B cell (primary cell): ENCODE data around the gene GPRASP1. TPM values are rescaled to one million over a fixed set of nuclear protein-coding genes. Genes with fewer than 3 reads are reported as not detected.

ENCODE experiments used
- ATAC-seq: fragments of 200-7000 bp; cut with Tn5 transposase; one replicate; pipeline ENCODE4 v1.10.0; 2021; ENCODE audit warnings: low read depth, mild to moderate bottlenecking, moderate number of reproducible peaks, moderate library complexity
- CTCF ChIA-PET: fragments of 350-600 bp; sonication (Branson Sonifier 250); formaldehyde crosslinking; loops from one replicate; lab custom pipeline; 2021; ENCODE audit warnings: antibody characterized with exemption, inconsistent platforms; lab: Charles Lee
- POLR2A ChIA-PET: fragments of 350-600 bp; sonication (Branson Sonifier 250); formaldehyde crosslinking; loops from one replicate; lab custom pipeline; 2021; ENCODE audit warnings: antibody characterized with exemption; lab: Charles Lee
- DNase-seq: peaks from one replicate; pipeline ENCODE4 v3.0.0; 2013
- H2AFZ ChIP-seq: 2 replicates; pipeline ENCODE4 v1.6.1; 2012; ENCODE audit warnings: mild to moderate bottlenecking, low read depth, low read length; ENCODE audit not compliant: insufficient read depth, poor library complexity, severe bottlenecking
- H3K27ac ChIP-seq, 2 donors: 1 replicate in 1 of 2; 2 replicates in 1 of 2; pipeline ENCODE4 v1.5.1; 2012 to 2013; ENCODE audit warnings: low read length in 2 of 2, mild to moderate bottlenecking in 2 of 2, moderate library complexity in 1 of 2
- H3K27me3 ChIP-seq, 4 experiments: fragments of 200-600 bp in 1 of 4; sonication (generic) in 1 of 4; replicated peaks in 1 of 4; 1 replicate in 2 of 4; 2 replicates in 2 of 4; pipeline versions ENCODE4 v1.6.1 to v1.7.0; 2013 to 2016; ENCODE audit warnings: low read length in 3 of 4, mild to moderate bottlenecking in 2 of 4, mixed read lengths in 1 of 4, moderate library complexity in 1 of 4; ENCODE audit not compliant: insufficient read depth in 4 of 4, control insufficient read depth in 3 of 4; ENCODE audit errors: control extremely low read depth in 1 of 4
- H3K36me3 ChIP-seq, 2 experiments: replicated peaks in 1 of 2; 1 replicate in 1 of 2; 2 replicates in 1 of 2; pipeline versions ENCODE4 v1.6.1 to v1.7.1; 2013; ENCODE audit warnings: low read length in 1 of 2; ENCODE audit not compliant: insufficient read depth in 2 of 2, control insufficient read depth in 1 of 2; ENCODE audit errors: control extremely low read depth in 1 of 2, extremely low read depth in 1 of 2
- H3K4me1 ChIP-seq, 2 donors: fragments of 200-600 bp in 1 of 2; sonication (generic) in 1 of 2; 1 replicate in 1 of 2; 2 replicates in 1 of 2; pipeline versions ENCODE4 v1.5.1 to v1.6.1; 2013 to 2017; ENCODE audit warnings: low read length in 2 of 2; ENCODE audit not compliant: control insufficient read depth in 2 of 2, insufficient read depth in 2 of 2
- H3K4me2 ChIP-seq: replicated peaks from 2 replicates; pipeline ENCODE3; 2012; ENCODE audit warnings: mild to moderate bottlenecking, low read depth, low read length; ENCODE audit not compliant: poor library complexity, severe bottlenecking
- H3K4me3 ChIP-seq, 5 experiments: fragments of 200-600 bp in 1 of 5; sonication (generic) in 1 of 5; 1 replicate in 3 of 5; 2 replicates in 2 of 5; pipeline versions ENCODE4 v1.5.1 to v1.7.0; 2011 to 2016; ENCODE audit warnings: low read length in 4 of 5, mild to moderate bottlenecking in 4 of 5, low read depth in 2 of 5, control low read depth in 1 of 5, moderate library complexity in 1 of 5; ENCODE audit not compliant: insufficient read depth in 1 of 5; ENCODE audit errors: control extremely low read depth in 1 of 5, extremely low read depth in 1 of 5
- H3K79me2 ChIP-seq: fragments of 200-600 bp; sonication (generic); one replicate; pipeline ENCODE4 v1.6.0; 2016; ENCODE audit warnings: low read length; ENCODE audit not compliant: control insufficient read depth, insufficient read depth
- H3K9ac ChIP-seq: fragments of 200-600 bp; sonication (generic); 2 replicates; pipeline ENCODE4 v1.6.1; 2017; ENCODE audit warnings: mild to moderate bottlenecking, low read length, moderate library complexity
- H3K9me3 ChIP-seq, 3 donors: one replicate each; pipeline versions ENCODE4 v1.6.1 to v1.7.1; 2013; ENCODE audit warnings: low read length in 2 of 3; ENCODE audit not compliant: control insufficient read depth in 2 of 3, insufficient read depth in 1 of 3; ENCODE audit errors: control extremely low read depth in 1 of 3
- H4K20me1 ChIP-seq: 2 replicates; pipeline ENCODE4 v1.6.0; 2012; ENCODE audit warnings: mild to moderate bottlenecking, low read length; ENCODE audit not compliant: insufficient read depth, control insufficient read depth, poor library complexity, severe bottlenecking
- H3K27ac Mint-ChIP-seq: one replicate; pipeline ENCODE4 v1.8.0; 2021; ENCODE audit warnings: mixed read lengths
- H3K27me3 Mint-ChIP-seq: one replicate; pipeline ENCODE4 v1.8.0; 2021; ENCODE audit warnings: mixed read lengths
- H3K4me1 Mint-ChIP-seq: one replicate; pipeline ENCODE4 v1.8.0; 2021; ENCODE audit warnings: mixed read lengths
- H3K4me3 Mint-ChIP-seq: one replicate; pipeline ENCODE4 v1.8.0; 2021; ENCODE audit warnings: mixed read lengths
- H3K9me3 Mint-ChIP-seq: one replicate; pipeline ENCODE4 v1.8.0; 2022; ENCODE audit warnings: mixed read lengths; ENCODE audit not compliant: insufficient read depth
- EZH2 ChIP-seq: IDR thresholded peaks from 2 replicates; pipeline ENCODE4 v1.6.1; 2012; ENCODE audit warnings: borderline replicate concordance, low read depth, mild to moderate bottlenecking, moderate library complexity, low read length; ENCODE audit not compliant: insufficient read depth, poor library complexity, severe bottlenecking
- WGBS: methylation state at CpG from one replicate; pipeline ENCODE4 v1.1.5; 2013; ENCODE audit warnings: missing lambda C conversion rate; ENCODE audit not compliant: insufficient coverage; 5-methylcytosine and 5-hydroxymethylcytosine counted together
- intact Hi-C: fragments of 100-400 bp; cut with micrococcal nuclease; formaldehyde crosslinking; loops from one replicate; pipeline ENCODE4 v1.10.0; 2022
- polyA plus RNA-seq: library from polyadenylated mRNA; depleted of rRNA; stranded (reverse); fragments of >200 nt; gene quantifications from 2 replicates; pipeline ENCODE4 v1.2.3, GENCODE V29; 2012
- total RNA-seq, 2 donors: library from RNA; stranded (reverse); fragments of 120-200 nt in 1 of 2; gene quantifications; 1 replicate in 1 of 2; 2 replicates in 1 of 2; pipeline versions ENCODE4 v1.2.3 to v1.2.4, GENCODE V29; 2013 to 2022
- TF ChIP-seq, protein P1 (sequence below): fragments of 200-600 bp; IDR thresholded peaks from one replicate; pipeline ENCODE4 v1.8.0; 2022; ENCODE audit warnings: antibody characterized with exemption, mild to moderate bottlenecking

The GPRASP1 gene
- total and polyA plus RNA-seq, 2 donors (not counting 1 experiment from before 2014, with no cell fraction given), result 6.3 to 22.3 TPM

DNA sequence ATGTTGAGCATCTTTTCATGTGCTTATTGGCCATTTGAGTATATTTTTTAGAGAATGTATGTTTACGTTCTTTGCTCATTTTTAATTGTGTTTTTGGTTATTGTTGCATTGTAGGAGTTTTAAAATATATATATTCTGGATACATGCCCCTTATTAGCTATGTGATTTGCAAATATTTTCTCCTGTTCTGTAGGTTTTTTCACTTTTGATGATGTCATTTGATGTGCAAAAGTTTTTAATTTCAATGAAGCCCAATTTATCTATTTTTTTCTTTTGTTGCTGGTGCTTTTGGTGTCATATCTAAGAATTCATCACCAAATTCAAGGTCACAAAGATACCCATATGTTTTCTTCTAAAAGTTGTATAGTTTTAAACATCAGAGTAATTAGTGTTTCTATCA, 45.2 kb upstream of the GPRASP1 start:
- ATAC-seq (no peak), DNase-seq (no peak)
- no peak overlapping the region for H2AFZ ChIP-seq
- no peak overlapping the region for H3K4me2 ChIP-seq
- no peaks in the 10 kb centered on the region for H3K79me2 ChIP-seq
- no peak overlapping the region for H3K27ac ChIP-seq
- no peaks in the 10 kb centered on the region for H4K20me1 ChIP-seq
- no peak overlapping the region for H3K9ac ChIP-seq
- H3K9me3 Mint-ChIP-seq, result no peaks in the 10 kb centered on the region
- CTCF ChIA-PET, result no interaction called here
- H3K27me3 ChIP-seq, result no peaks in the 10 kb centered on the region
- no peak overlapping the region for H3K4me3 Mint-ChIP-seq
- WGBS, result no CpG with 5 or more reads among the region's 1 CpG
- no peaks in the 10 kb centered on the region for H3K9me3 ChIP-seq
- peaks cover 26% of the 10 kb centered on the region for H3K4me1 Mint-ChIP-seq
- TF ChIP-seq, protein P1, sequence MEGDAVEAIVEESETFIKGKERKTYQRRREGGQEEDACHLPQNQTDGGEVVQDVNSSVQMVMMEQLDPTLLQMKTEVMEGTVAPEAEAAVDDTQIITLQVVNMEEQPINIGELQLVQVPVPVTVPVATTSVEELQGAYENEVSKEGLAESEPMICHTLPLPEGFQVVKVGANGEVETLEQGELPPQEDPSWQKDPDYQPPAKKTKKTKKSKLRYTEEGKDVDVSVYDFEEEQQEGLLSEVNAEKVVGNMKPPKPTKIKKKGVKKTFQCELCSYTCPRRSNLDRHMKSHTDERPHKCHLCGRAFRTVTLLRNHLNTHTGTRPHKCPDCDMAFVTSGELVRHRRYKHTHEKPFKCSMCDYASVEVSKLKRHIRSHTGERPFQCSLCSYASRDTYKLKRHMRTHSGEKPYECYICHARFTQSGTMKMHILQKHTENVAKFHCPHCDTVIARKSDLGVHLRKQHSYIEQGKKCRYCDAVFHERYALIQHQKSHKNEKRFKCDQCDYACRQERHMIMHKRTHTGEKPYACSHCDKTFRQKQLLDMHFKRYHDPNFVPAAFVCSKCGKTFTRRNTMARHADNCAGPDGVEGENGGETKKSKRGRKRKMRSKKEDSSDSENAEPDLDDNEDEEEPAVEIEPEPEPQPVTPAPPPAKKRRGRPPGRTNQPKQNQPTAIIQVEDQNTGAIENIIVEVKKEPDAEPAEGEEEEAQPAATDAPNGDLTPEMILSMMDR, result no peak
- no peak for TF ChIP-seq EZH2
- POLR2A ChIA-PET, result no interaction called here
- H3K27ac Mint-ChIP-seq, result no peak overlapping the region
- no peaks in the 10 kb centered on the region for H3K27me3 Mint-ChIP-seq
- no peaks in the 10 kb centered on the region for H3K36me3 ChIP-seq
- no peak overlapping the region for H3K4me3 ChIP-seq
- H3K4me1 ChIP-seq, result no peaks in the 10 kb centered on the region
- intact Hi-C loops, result no loop called here

DNA sequence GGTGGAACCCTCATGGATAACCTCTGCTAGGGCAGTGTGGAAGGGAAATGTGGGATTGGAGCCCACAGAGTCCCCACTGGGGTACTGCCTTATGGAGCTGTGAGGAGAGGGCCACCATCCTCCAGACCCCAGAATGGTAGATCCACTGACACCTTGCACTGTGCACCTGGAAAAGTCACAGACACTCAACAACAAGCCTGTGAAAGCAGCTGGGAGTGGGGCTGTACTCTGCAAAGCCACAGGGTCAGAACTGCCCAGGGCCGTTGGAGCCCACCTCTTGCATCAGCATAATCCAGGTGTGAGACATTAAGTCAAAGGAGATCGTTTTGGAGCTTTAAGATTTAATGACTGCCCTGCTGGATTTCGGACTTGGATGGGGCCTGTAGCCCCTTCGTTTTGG, 40.4 kb upstream of the GPRASP1 start:
- peaks cover 12% of the 10 kb centered on the region for H3K4me1 Mint-ChIP-seq

More for the DNA sequence above, 40.4 kb upstream of the GPRASP1 start:
- TF ChIP-seq EZH2, result no peak
- TF ChIP-seq, protein P1, result no peak
- Mint-ChIP-seq H3K4me3 (no peak overlapping the region), H3K9me3 (no peaks in the 10 kb centered on the region), H3K27me3 (no peaks in the 10 kb centered on the region), H3K27ac (no peak overlapping the region)
- ChIA-PET POLR2A (no interaction called here), CTCF (no interaction called here)
- Histone ChIP-seq H2AFZ (no peak overlapping the region), H3K27ac (no peak overlapping the region), H4K20me1 (no peaks in the 10 kb centered on the region), H3K4me2 (no peak overlapping the region), H3K79me2 (no peaks in the 10 kb centered on the region), H3K9ac (no peak overlapping the region), H3K27me3 (no peaks in the 10 kb centered on the region), H3K4me3 (no peak overlapping the region), H3K36me3 (peaks cover 0 to 2% of the 10 kb centered on the region in 2 experiments), H3K4me1 (no peaks in the 10 kb centered on the region), H3K9me3 (no peaks in the 10 kb centered on the region)
- no CpG with 5 or more reads among the region's 4 CpGs for WGBS
- intact Hi-C loops, result no loop called here
- no peak for DNase-seq
- ATAC-seq, result no peak
